Keratinocyte (primary cell): Measurements from ENCODE around the gene PDZD2. TPM values are rescaled to one million over a fixed set of nuclear protein-coding genes. Genes with fewer than 3 reads are reported as not detected.
A peak's percentile ranks its signal among the peaks of the same experiment; 100 is the strongest.

Experiments
- DNase-seq: peaks from one replicate; pipeline ENCODE4 v3.0.0-alpha.2; 2011; ENCODE audit warnings: low read depth, missing footprints, low spot score
- FAIRE-seq: peaks from 2 replicates; lab custom pipeline; 2011; peaks lifted over from hg19 to GRCh38; lab: Jason Lieb, UNC
- H2AFZ ChIP-seq: 2 replicates; pipeline ENCODE4 v1.6.0; 2012; ENCODE audit warnings: low read length, control low read depth, inconsistent platforms; ENCODE audit not compliant: control insufficient read depth
- H3K27ac ChIP-seq: 2 replicates; pipeline ENCODE4 v1.5.1; 2011; ENCODE audit warnings: low read length; ENCODE audit not compliant: control insufficient read depth, insufficient read depth
- H3K27me3 ChIP-seq: 3 replicates; pipeline ENCODE4 v1.6.0; 2011; ENCODE audit warnings: low read length; ENCODE audit not compliant: control insufficient read depth, insufficient read depth; ENCODE audit errors: extremely low read depth
- H3K36me3 ChIP-seq, 2 experiments: 2 replicates in 1 of 2; 3 replicates in 1 of 2; pipeline ENCODE4 v1.5.1; 2011; ENCODE audit warnings: low read length in 2 of 2, mild to moderate bottlenecking in 1 of 2; ENCODE audit not compliant: control insufficient read depth in 2 of 2, insufficient read depth in 2 of 2; ENCODE audit errors: extremely low read depth in 1 of 2
- H3K4me1 ChIP-seq: 3 replicates; pipeline ENCODE4 v1.5.1; 2011; ENCODE audit warnings: low read length; ENCODE audit not compliant: control insufficient read depth, insufficient read depth; ENCODE audit errors: extremely low read depth
- H3K4me2 ChIP-seq: 3 replicates; pipeline ENCODE4 v1.6.0; 2011; ENCODE audit warnings: low read depth, low read length; ENCODE audit not compliant: control insufficient read depth, insufficient read depth; ENCODE audit errors: extremely low read depth
- H3K4me3 ChIP-seq, 3 experiments: fragments of 200-600 bp in 1 of 3; sonication (generic) in 1 of 3; 2 replicates in 2 of 3; 3 replicates in 1 of 3; pipeline ENCODE4 v1.5.1; 2011 to 2016; ENCODE audit warnings: low read length in 3 of 3, mild to moderate bottlenecking in 3 of 3, control low read depth in 2 of 3, inconsistent platforms in 1 of 3, low read depth in 1 of 3, mixed read lengths in 1 of 3, mixed run types in 1 of 3, moderate library complexity in 1 of 3; ENCODE audit not compliant: control insufficient read depth in 2 of 3, insufficient read depth in 2 of 3; ENCODE audit errors: extremely low read depth in 1 of 3
- H3K79me2 ChIP-seq: 2 replicates; pipeline ENCODE4 v1.6.0; 2012; ENCODE audit warnings: low read length; ENCODE audit not compliant: control insufficient read depth, insufficient read depth
- H3K9ac ChIP-seq: 3 replicates; pipeline ENCODE4 v1.6.0; 2011; ENCODE audit warnings: low read length; ENCODE audit not compliant: control insufficient read depth, insufficient read depth; ENCODE audit errors: extremely low read depth
- H3K9me1 ChIP-seq: 3 replicates; pipeline ENCODE4 v1.6.0; 2011; ENCODE audit warnings: low read length; ENCODE audit not compliant: control insufficient read depth, insufficient read depth; ENCODE audit errors: extremely low read depth
- H3K9me3 ChIP-seq: 2 replicates; pipeline ENCODE4 v1.5.1; 2012; ENCODE audit warnings: low read depth, low read length; ENCODE audit not compliant: control insufficient read depth
- H4K20me1 ChIP-seq: 3 replicates; pipeline ENCODE4 v1.6.0; 2011; ENCODE audit warnings: low read length; ENCODE audit not compliant: control insufficient read depth, insufficient read depth; ENCODE audit errors: extremely low read depth
- EZH2 ChIP-seq: IDR thresholded peaks from one replicate; pipeline ENCODE4 v1.6.1; 2012; ENCODE audit warnings: inconsistent platforms, mild to moderate bottlenecking, low read length, moderate library complexity
- dilution Hi-C: fragments of 300-500 bp; cut with MboI; formaldehyde crosslinking; loops from one replicate; pipeline ENCODE4 v1.7.0; 2020; ENCODE audit warnings: low sequenced_read_pairs; ENCODE audit not compliant: extremely low pct_ligation_motif_present
- polyA plus RNA-seq, 5 experiments: library from polyadenylated mRNA; depleted of rRNA in 3 of 5; stranded (reverse) in 3 of 5; stranded (forward) in 1 of 5; unstranded in 1 of 5; fragments of >200 nt; gene quantifications; 1 replicate in 1 of 5; 2 replicates in 3 of 5; 3 replicates in 1 of 5; pipeline versions ENCODE4 v1.2.1 to v1.2.3, GENCODE V29; 2011 to 2012; ENCODE audit warnings: missing spikeins in 2 of 5, low read depth in 1 of 5, low replicate concordance in 1 of 5
- TF ChIP-seq, protein P1 (sequence below), 3 experiments: IDR thresholded peaks in 1 of 3; conservative IDR thresholded peaks in 1 of 3; optimal IDR thresholded peaks in 1 of 3; 2 replicates in 2 of 3; 3 replicates in 1 of 3; pipeline versions ENCODE3 to v1.5.1; 2011; ENCODE audit warnings: low read length in 3 of 3, mild to moderate bottlenecking in 3 of 3, moderate library complexity in 2 of 3, control low read depth in 1 of 3, inconsistent platforms in 1 of 3; ENCODE audit not compliant: insufficient read depth in 2 of 3; ENCODE audit errors: extremely low read depth in 1 of 3

PDZD2 gene
- polyA plus RNA-seq, 1 donor (not counting 4 experiments of a cell fraction or from before 2014, with no cell fraction given) = 7.3 TPM

DNA sequence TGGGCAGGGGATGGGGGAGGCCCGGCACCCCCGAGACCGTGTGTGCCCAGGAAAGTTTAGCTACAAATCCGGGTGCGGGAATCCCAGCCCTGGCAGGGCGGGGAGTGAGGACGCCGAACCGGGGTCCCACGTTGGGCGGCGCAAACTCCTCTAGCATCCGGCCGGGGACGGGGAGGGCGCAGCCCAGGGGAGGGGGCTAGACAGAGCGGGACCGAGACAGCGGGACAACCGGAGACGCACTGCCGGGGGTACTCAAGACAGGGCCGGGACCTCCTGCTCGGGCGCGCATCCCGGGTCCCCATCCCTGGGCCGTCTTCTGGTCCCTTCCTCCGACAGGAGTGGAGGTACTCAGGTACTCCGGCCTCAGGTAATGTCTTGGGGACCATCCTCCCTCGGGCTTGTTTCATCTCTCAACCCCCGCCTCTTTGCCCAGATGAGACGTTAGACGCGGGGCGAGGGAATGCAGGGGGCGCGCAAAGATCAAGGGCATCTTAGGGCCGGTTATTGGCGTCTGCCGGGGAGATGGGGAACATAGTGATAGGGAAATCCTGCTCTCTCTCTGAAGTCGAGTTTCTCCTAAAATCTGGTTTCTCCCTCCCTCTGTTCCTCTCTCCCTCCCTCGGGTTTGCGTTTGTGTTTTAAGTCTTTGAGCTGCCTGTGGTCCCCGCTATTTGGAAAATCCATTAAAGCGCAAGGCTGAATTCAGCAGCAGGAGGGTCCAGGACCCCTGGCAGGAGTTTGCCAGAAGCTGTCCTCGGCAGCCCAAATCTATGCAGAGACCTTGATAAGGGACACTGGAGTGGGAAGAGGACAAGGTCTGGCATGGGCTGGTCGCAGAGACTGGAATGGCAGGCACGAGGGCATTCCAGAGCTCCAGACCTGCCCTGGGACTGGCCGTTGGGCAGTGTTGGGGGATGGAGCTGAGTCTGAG lies 815 bp downstream of the PDZD2 start:
- dilution Hi-C loops = no loop called here
- Histone ChIP-seq H3K9me1 (no peaks in the 10 kb centered on the region), H3K36me3 (no peaks in the 10 kb centered on the region), H3K9ac (no peak overlapping the region), H3K4me3 (peak overlapping the region in 1 of 3 experiments; percentile 7), H3K27me3 (peaks cover 18% of the 10 kb centered on the region), H3K4me2 (peak overlapping the region; percentile 57), H3K27ac (no peak overlapping the region), H4K20me1 (no peaks in the 10 kb centered on the region), H3K4me1 (no peaks in the 10 kb centered on the region), H2AFZ (no peak overlapping the region), H3K79me2 (no peaks in the 10 kb centered on the region), H3K9me3 (no peaks in the 10 kb centered on the region)
- no peak for FAIRE-seq
- no peak for TF ChIP-seq EZH2
- TF ChIP-seq, protein P1, sequence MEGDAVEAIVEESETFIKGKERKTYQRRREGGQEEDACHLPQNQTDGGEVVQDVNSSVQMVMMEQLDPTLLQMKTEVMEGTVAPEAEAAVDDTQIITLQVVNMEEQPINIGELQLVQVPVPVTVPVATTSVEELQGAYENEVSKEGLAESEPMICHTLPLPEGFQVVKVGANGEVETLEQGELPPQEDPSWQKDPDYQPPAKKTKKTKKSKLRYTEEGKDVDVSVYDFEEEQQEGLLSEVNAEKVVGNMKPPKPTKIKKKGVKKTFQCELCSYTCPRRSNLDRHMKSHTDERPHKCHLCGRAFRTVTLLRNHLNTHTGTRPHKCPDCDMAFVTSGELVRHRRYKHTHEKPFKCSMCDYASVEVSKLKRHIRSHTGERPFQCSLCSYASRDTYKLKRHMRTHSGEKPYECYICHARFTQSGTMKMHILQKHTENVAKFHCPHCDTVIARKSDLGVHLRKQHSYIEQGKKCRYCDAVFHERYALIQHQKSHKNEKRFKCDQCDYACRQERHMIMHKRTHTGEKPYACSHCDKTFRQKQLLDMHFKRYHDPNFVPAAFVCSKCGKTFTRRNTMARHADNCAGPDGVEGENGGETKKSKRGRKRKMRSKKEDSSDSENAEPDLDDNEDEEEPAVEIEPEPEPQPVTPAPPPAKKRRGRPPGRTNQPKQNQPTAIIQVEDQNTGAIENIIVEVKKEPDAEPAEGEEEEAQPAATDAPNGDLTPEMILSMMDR (optimal IDR thresholded peaks at IDR 0.05 in 1 of 3, IDR thresholded peaks at IDR 0.05 in 1 of 3, conservative IDR thresholded peaks at IDR 0.05 in 1 of 3; ENCODE audit: extremely low read depth in 1 of 3, insufficient read depth in 2 of 3, low read length in 3 of 3) = no peak
- no peak for DNase-seq

DNA sequence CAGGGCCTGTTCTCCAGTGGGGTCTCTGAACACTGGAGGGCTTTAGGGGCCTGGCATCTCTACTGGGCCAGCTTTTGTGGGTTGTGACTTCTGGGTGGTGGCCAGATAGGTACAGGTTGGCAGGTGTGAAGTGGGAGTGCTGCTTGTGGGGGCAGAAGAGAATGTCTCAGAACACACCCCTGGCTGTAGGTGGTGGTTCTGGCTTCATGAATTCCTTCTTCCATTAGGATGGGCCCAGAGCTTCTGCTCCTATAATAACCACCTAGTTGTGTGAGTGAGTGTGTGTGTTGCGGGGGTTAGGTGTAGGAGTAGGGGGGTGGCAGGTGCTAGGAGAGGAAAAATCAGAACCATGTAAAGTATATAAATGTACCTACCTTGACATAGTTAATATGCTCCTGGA lies 1.6 kb downstream of the PDZD2 start:
- H4K20me1 ChIP-seq = no peaks in the 10 kb centered on the region
- H3K4me1 ChIP-seq = no peaks in the 10 kb centered on the region
- dilution Hi-C loops = no loop called here
- no peak overlapping the region for H3K9ac ChIP-seq
- no peak overlapping the region for H3K4me2 ChIP-seq
- DNase-seq = no peak
- H3K9me3 ChIP-seq = no peaks in the 10 kb centered on the region
- H3K9me1 ChIP-seq = no peaks in the 10 kb centered on the region
- H3K27me3 ChIP-seq = peaks cover 18% of the 10 kb centered on the region
- no peaks in the 10 kb centered on the region for H3K79me2 ChIP-seq
- H3K4me3 ChIP-seq = no peak overlapping the region
- no peak for FAIRE-seq
- H3K27ac ChIP-seq = no peak overlapping the region
- no peaks in the 10 kb centered on the region for H3K36me3 ChIP-seq
- no peak overlapping the region for H2AFZ ChIP-seq
- TF ChIP-seq EZH2 = no peak
- TF ChIP-seq, protein P1 (optimal IDR thresholded peaks at IDR 0.05 in 1 of 3, IDR thresholded peaks at IDR 0.05 in 1 of 3, conservative IDR thresholded peaks at IDR 0.05 in 1 of 3; ENCODE audit: extremely low read depth in 1 of 3, insufficient read depth in 2 of 3, low read length in 3 of 3) = no peak
